ENCODE measurements around the gene LRP8.

DNA sequence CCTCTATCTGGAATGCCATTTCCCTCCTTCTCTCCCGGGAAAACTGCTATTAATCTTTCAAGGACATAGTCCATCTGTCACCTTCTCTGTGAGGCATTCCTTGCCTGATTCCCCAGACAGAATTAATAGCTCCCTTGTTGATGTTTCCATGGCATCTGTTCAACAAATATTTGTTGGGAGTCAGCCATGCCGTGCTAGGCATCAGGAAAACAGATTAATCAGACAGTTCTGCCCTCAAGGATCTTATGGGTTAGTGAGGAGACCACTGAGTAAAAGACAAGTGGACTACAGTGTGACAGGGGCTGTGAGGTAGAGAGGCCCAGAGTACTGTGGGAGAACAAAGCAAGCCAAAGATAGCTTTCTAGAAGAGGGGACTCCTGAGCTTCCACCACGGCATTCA is 78.2 kb downstream of the LRP8 start:
- TF ChIP-seq, protein P1, sequence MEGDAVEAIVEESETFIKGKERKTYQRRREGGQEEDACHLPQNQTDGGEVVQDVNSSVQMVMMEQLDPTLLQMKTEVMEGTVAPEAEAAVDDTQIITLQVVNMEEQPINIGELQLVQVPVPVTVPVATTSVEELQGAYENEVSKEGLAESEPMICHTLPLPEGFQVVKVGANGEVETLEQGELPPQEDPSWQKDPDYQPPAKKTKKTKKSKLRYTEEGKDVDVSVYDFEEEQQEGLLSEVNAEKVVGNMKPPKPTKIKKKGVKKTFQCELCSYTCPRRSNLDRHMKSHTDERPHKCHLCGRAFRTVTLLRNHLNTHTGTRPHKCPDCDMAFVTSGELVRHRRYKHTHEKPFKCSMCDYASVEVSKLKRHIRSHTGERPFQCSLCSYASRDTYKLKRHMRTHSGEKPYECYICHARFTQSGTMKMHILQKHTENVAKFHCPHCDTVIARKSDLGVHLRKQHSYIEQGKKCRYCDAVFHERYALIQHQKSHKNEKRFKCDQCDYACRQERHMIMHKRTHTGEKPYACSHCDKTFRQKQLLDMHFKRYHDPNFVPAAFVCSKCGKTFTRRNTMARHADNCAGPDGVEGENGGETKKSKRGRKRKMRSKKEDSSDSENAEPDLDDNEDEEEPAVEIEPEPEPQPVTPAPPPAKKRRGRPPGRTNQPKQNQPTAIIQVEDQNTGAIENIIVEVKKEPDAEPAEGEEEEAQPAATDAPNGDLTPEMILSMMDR (IDR thresholded peaks at IDR 0.05), result no peak
- TF ChIP-seq POLR2A (IDR thresholded peaks at IDR 0.05), result no peak
